Measurements from ENCODE around the gene POMT2.

Gene POMT2

GRCh38 chr14:77337880-77338279, 17.2 kb upstream of the POMT2 start:
- TF ChIP-seq SIN3A (IDR thresholded peaks at IDR 0.05; ENCODE audit: borderline replicate concordance, insufficient read depth, low read length) (no peak), FOXP2 (optimal IDR thresholded peaks at IDR 0.05; ENCODE audit: borderline replicate concordance, extremely low read depth, extremely low read length, insufficient read depth) (no peak), TAF1 (IDR thresholded peaks at IDR 0.05; ENCODE audit: borderline replicate concordance, insufficient read depth, low read length) (no peak), POLR2AphosphoS5 (IDR thresholded peaks at IDR 0.05; ENCODE audit: low read depth, low read length) (no peak), REST (IDR thresholded peaks at IDR 0.05; ENCODE audit: insufficient read depth in 1 of 2, low read depth in 2 of 2, low read length in 2 of 2) (no peak)

- TF ChIP-seq REST (IDR thresholded peaks at IDR 0.05; ENCODE audit: insufficient read depth in 1 of 2, low read depth in 2 of 2, low read length in 2 of 2): no peak
- TF ChIP-seq SIN3A (IDR thresholded peaks at IDR 0.05; ENCODE audit: borderline replicate concordance, insufficient read depth, low read length): no peak
- no peak for TF ChIP-seq FOXP2 (optimal IDR thresholded peaks at IDR 0.05; ENCODE audit: borderline replicate concordance, extremely low read depth, extremely low read length, insufficient read depth)
- TF ChIP-seq POLR2AphosphoS5 (IDR thresholded peaks at IDR 0.05; ENCODE audit: low read depth, low read length): no peak
- TF ChIP-seq TAF1 (IDR thresholded peaks at IDR 0.05; ENCODE audit: borderline replicate concordance, insufficient read depth, low read length): no peak
Measured at GRCh38 chr14:77335576-77335975, 14.9 kb upstream of the POMT2 start.

- TF ChIP-seq POLR2AphosphoS5 (IDR thresholded peaks at IDR 0.05; ENCODE audit: low read depth, low read length) (no peak), FOXP2 (optimal IDR thresholded peaks at IDR 0.05; ENCODE audit: borderline replicate concordance, extremely low read depth, extremely low read length, insufficient read depth) (no peak), TAF1 (IDR thresholded peaks at IDR 0.05; ENCODE audit: borderline replicate concordance, insufficient read depth, low read length) (no peak), SIN3A (IDR thresholded peaks at IDR 0.05; ENCODE audit: borderline replicate concordance, insufficient read depth, low read length) (no peak), REST (IDR thresholded peaks at IDR 0.05; ENCODE audit: insufficient read depth in 1 of 2, low read depth in 2 of 2, low read length in 2 of 2) (no peak)
Measured at GRCh38 chr14:77329872-77330271, 9.2 kb upstream of the POMT2 start.

GRCh38 chr14:77327111-77327510, 6.4 kb upstream of the POMT2 start:
- TF ChIP-seq FOXP2 (optimal IDR thresholded peaks at IDR 0.05; ENCODE audit: borderline replicate concordance, extremely low read depth, extremely low read length, insufficient read depth): no peak
- no peak for TF ChIP-seq TAF1 (IDR thresholded peaks at IDR 0.05; ENCODE audit: borderline replicate concordance, insufficient read depth, low read length)
- no peak for TF ChIP-seq SIN3A (IDR thresholded peaks at IDR 0.05; ENCODE audit: borderline replicate concordance, insufficient read depth, low read length)
- TF ChIP-seq REST (IDR thresholded peaks at IDR 0.05; ENCODE audit: insufficient read depth in 1 of 2, low read depth in 2 of 2, low read length in 2 of 2): no peak
- no peak for TF ChIP-seq POLR2AphosphoS5 (IDR thresholded peaks at IDR 0.05; ENCODE audit: low read depth, low read length)

- TF ChIP-seq TAF1 (IDR thresholded peaks at IDR 0.05; ENCODE audit: borderline replicate concordance, insufficient read depth, low read length): no peak
- TF ChIP-seq REST (IDR thresholded peaks at IDR 0.05; ENCODE audit: insufficient read depth in 1 of 2, low read depth in 2 of 2, low read length in 2 of 2): no peak
- TF ChIP-seq POLR2AphosphoS5 (IDR thresholded peaks at IDR 0.05; ENCODE audit: low read depth, low read length): no peak
Measured at GRCh38 chr14:77325746-77326094, 5.0 kb upstream of the POMT2 start.

Data from PFSK-1 (cell line).